SK-N-SH treated with all-trans-retinoic acid at 6 μM for 48 hours (cell line): ENCODE results near the gene RANBP1.

ENCODE experiments used
- ARNTL ChIP-seq: fragments of 450-650 bp; formaldehyde crosslinking; IDR thresholded peaks from 2 replicates; pipeline ENCODE4 v1.5.0; 2020; ENCODE audit warnings: low read depth, mild to moderate bottlenecking, moderate library complexity, borderline replicate concordance
- BACH2 ChIP-seq: fragments of 250-450 bp; sonication (Bioruptor Pico); IDR thresholded peaks from 2 replicates; pipeline ENCODE4 v1.9.0; 2021; ENCODE audit warnings: mild to moderate bottlenecking, borderline replicate concordance
- ISL1 ChIP-seq: fragments of 250-450 bp; sonication (Bioruptor Pico); IDR thresholded peaks from 2 replicates; pipeline ENCODE4 v2.1.2; 2022; ENCODE audit warnings: mild to moderate bottlenecking, moderate library complexity
- PPARA ChIP-seq: fragments of 250-450 bp; sonication (Bioruptor Pico); IDR thresholded peaks from 2 replicates; pipeline ENCODE4 v1.5.0; 2020; ENCODE audit warnings: mild to moderate bottlenecking, borderline replicate concordance
- ZC3H10 ChIP-seq: fragments of 250-450 bp; sonication (Bioruptor Pico); IDR thresholded peaks from 2 replicates; pipeline ENCODE4 v1.5.1; 2021; ENCODE audit warnings: mild to moderate bottlenecking, moderate library complexity
- ZFP3 ChIP-seq: fragments of 250-450 bp; sonication (Bioruptor Pico); IDR thresholded peaks from 2 replicates; pipeline ENCODE4 v1.5.0; 2020; ENCODE audit warnings: mild to moderate bottlenecking, moderate library complexity
- ZFP30 ChIP-seq: fragments of 450-650 bp; formaldehyde crosslinking; IDR thresholded peaks from 2 replicates; pipeline ENCODE4 v1.5.0; 2022; ENCODE audit warnings: mild to moderate bottlenecking, moderate library complexity
- ZNF565 ChIP-seq: fragments of 450-650 bp; formaldehyde crosslinking; conservative IDR thresholded peaks from 2 replicates; pipeline ENCODE4 v1.5.0; 2020; ENCODE audit warnings: low read depth, mild to moderate bottlenecking, moderate library complexity
- TF ChIP-seq, protein P1 (sequence below): fragments of 250-450 bp; sonication (Bioruptor Pico); IDR thresholded peaks from 2 replicates; pipeline ENCODE4 v1.5.1; 2020; ENCODE audit warnings: low read depth, mild to moderate bottlenecking, moderate library complexity

DNA sequence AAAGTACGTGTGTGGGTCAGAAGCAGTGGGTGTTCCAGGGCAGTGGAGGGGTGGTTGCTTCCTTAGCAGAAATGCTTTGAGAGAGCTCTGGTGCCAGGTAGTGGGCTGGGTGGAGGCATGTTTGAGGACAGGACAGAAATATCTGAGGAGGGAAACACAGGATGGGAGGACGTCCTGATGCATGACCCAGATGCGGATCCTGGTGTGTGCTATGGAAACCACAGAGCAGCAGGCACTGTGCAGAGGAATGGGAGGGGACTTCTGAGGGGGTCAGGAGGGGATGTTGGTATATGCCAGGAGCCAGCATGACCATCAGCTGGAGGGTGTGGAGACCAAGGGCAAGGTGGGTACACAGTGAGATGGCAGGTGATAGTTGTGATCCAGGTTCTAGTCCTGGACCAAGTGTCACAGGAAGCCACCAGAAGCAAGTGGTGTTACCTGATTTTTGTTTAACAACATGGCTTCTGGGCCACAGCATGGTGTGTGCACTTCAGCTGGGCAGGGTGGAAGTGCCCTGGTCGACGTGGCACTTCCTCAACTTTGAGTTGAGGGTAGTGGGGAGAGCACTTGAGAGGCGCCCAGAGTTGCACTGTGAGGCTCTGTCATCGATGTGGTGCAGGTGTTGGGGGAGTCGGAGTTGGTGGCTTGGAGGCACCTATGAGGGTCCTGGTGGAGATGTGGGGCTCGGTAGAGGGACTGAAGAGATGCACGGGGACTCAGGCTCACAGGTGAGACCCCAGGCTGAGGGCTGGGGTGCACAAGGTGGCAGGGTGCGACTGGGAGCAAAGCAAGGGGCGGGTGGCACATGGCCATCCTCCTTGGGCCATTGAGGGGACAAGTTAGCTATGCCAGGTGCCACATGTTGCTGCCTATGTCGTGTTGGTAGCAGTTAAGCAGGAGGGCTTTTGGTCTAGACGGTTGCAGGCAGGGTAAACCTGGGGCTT lies 28.3 kb upstream of the RANBP1 start:
- TF ChIP-seq, protein P1, sequence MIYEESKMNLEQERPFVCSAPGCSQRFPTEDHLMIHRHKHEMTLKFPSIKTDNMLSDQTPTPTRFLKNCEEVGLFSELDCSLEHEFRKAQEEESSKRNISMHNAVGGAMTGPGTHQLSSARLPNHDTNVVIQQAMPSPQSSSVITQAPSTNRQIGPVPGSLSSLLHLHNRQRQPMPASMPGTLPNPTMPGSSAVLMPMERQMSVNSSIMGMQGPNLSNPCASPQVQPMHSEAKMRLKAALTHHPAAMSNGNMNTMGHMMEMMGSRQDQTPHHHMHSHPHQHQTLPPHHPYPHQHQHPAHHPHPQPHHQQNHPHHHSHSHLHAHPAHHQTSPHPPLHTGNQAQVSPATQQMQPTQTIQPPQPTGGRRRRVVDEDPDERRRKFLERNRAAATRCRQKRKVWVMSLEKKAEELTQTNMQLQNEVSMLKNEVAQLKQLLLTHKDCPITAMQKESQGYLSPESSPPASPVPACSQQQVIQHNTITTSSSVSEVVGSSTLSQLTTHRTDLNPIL (CRISPR knock-in tag), result no peak
- TF ChIP-seq ZFP30 (CRISPR knock-in tag), result no peak
- TF ChIP-seq ISL1 (CRISPR knock-in tag), result no peak
- no peak for TF ChIP-seq PPARA (CRISPR knock-in tag)
- no peak for TF ChIP-seq ZC3H10 (CRISPR knock-in tag)
- no peak for TF ChIP-seq ARNTL (CRISPR knock-in tag)
- TF ChIP-seq ZFP3 (CRISPR knock-in tag), result no peak
- no peak for TF ChIP-seq ZNF565
- TF ChIP-seq BACH2 (CRISPR knock-in tag), result no peak
